ENCODE measurements around the gene PAPOLB.

PAPOLB gene

DNA sequence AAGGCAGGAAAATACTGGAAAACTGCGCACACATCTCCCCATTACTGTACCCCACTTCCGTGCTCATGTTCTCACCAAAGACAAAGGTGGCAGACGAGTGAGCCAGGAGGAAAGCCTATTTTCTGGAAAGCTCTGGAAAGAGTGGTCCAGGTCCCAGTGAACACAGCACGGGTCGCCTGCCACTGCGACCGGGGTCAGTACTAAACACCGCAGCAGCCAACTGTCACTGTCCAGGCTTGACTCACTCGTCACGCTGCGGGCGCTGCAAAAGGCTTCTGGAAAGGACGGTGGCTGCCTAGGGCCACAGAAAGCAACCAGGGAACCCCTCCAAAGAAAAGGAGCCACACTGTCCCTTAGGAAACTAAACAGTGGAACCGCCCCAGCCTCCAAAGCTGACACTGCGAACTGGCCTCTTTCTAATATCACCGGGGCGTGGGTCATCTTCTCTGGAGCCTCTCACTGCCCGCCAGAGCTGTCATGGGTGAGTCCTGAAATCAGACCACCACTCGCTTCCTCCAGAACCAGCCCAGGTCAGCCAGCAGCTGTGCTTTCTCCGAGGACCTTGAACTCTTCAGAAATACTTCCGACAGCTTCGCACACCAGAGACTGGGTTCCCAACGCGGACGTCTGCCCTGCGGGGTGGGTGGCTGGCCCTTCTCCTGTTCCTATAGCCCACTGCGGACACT lies 17.7 kb upstream of the PAPOLB start (continued):
- TF ChIP-seq CSRNP3 (CRISPR knock-in tag; IDR thresholded peaks at IDR 0.05): no peak
- no peak for TF ChIP-seq ISL1 (CRISPR knock-in tag; IDR thresholded peaks at IDR 0.05)
- TF ChIP-seq CREB5 (CRISPR knock-in tag; IDR thresholded peaks at IDR 0.05; ENCODE audit: low read depth): no peak

- ATAC-seq: no peak
These were observed 16.8 kb upstream of the PAPOLB start for GRCh38 chr7:4878336-4879335.

DNA sequence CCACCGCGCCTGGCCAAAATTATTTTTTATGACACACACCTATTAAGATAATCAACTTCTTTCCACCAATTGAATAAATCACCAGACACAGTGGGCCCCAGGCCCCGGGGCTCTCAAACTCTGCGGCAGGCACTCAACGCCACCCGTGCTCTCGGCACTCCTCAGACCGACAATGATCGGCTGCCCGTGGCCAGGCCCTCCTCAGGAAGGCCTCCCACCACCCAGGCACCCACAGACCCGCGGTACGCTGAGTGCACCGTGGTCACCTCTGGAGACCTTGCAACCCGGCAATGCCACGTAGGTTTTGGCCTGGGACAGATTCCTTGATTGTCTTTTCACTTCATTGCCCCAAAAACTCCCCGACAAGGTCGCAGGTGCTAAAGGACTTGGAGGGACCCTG lies 14.8 kb upstream of the PAPOLB start:
- no peak for ATAC-seq
- no peak for TF ChIP-seq SNAI2 (CRISPR knock-in tag; IDR thresholded peaks at IDR 0.05)
- TF ChIP-seq TCF4 (CRISPR knock-in tag; IDR thresholded peaks at IDR 0.05; ENCODE audit: borderline replicate concordance): no peak
- TF ChIP-seq CSRNP3 (CRISPR knock-in tag; IDR thresholded peaks at IDR 0.05): no peak

More at GRCh38 chr7:4878336-4879335, 16.8 kb upstream of the PAPOLB start:
- TF ChIP-seq TCF4 (CRISPR knock-in tag; IDR thresholded peaks at IDR 0.05; ENCODE audit: borderline replicate concordance) (no peak), BACH2 (CRISPR knock-in tag; IDR thresholded peaks at IDR 0.05; ENCODE audit: borderline replicate concordance) (no peak), ZFP30 (CRISPR knock-in tag; IDR thresholded peaks at IDR 0.05) (no peak)

GRCh38 chr7:4875391-4875790 lies 13.6 kb upstream of the PAPOLB start:
- ATAC-seq: no peak
- TF ChIP-seq TCF4 (CRISPR knock-in tag; IDR thresholded peaks at IDR 0.05; ENCODE audit: borderline replicate concordance) (no peak), TOX (CRISPR knock-in tag; IDR thresholded peaks at IDR 0.05; ENCODE audit: borderline replicate concordance) (no peak), SNAI2 (CRISPR knock-in tag; IDR thresholded peaks at IDR 0.05) (no peak), OSR1 (CRISPR knock-in tag; IDR thresholded peaks at IDR 0.05) (no peak), RARB (CRISPR knock-in tag; IDR thresholded peaks at IDR 0.05) (no peak), GLIS3 (CRISPR knock-in tag; IDR thresholded peaks at IDR 0.05) (no peak), BACH2 (CRISPR knock-in tag; IDR thresholded peaks at IDR 0.05; ENCODE audit: borderline replicate concordance) (no peak), PPARA (CRISPR knock-in tag; IDR thresholded peaks at IDR 0.05; ENCODE audit: borderline replicate concordance) (no peak), ZFP30 (CRISPR knock-in tag; IDR thresholded peaks at IDR 0.05) (no peak), ZFP3 (CRISPR knock-in tag; IDR thresholded peaks at IDR 0.05) (no peak)
- TF ChIP-seq, protein P1, sequence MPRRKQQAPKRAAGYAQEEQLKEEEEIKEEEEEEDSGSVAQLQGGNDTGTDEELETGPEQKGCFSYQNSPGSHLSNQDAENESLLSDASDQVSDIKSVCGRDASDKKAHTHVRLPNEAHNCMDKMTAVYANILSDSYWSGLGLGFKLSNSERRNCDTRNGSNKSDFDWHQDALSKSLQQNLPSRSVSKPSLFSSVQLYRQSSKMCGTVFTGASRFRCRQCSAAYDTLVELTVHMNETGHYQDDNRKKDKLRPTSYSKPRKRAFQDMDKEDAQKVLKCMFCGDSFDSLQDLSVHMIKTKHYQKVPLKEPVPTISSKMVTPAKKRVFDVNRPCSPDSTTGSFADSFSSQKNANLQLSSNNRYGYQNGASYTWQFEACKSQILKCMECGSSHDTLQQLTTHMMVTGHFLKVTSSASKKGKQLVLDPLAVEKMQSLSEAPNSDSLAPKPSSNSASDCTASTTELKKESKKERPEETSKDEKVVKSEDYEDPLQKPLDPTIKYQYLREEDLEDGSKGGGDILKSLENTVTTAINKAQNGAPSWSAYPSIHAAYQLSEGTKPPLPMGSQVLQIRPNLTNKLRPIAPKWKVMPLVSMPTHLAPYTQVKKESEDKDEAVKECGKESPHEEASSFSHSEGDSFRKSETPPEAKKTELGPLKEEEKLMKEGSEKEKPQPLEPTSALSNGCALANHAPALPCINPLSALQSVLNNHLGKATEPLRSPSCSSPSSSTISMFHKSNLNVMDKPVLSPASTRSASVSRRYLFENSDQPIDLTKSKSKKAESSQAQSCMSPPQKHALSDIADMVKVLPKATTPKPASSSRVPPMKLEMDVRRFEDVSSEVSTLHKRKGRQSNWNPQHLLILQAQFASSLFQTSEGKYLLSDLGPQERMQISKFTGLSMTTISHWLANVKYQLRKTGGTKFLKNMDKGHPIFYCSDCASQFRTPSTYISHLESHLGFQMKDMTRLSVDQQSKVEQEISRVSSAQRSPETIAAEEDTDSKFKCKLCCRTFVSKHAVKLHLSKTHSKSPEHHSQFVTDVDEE (CRISPR knock-in tag; IDR thresholded peaks at IDR 0.05): no peak

DNA sequence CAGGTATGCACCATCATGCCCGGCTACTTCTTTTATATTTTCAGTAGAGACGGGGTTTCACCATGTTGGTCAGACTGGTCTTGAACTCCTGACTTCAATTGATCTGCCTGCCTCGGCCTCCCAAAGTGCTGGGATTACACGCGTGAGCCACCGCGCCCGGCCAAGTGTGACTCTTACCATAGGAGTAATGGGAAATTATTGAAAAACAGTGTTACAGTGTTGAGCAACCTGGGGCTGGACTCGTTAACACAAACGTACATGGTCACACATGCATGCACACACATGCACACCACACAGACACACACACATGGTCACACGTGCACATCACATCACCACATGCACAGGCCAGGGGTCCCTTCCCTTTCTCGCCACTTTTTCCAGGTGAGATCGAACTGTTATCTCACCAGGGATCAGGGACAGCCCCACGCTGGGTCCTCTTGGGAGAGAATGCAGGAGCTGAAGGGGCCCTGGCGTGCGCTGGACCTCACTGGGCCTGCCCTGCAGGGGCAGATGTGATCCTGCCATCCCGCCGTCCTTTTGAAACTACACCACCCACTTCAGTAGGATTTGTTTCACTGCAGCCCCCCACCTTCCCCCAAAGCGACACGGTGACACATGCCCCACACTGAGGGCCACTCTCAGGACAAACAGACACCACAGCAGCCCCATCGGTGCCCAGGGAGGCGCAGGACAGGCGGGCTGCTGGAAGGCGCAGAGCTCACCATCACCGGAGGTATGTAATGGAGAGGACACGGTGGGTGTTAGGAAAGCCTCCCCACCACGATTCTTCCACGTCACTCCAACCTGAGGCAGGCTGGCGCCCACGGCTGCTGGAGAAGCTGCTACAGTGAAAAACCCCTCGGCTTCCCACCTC lies 11.5 kb upstream of the PAPOLB start:
- no peak; the same call in 2 of the 3 replicates for ATAC-seq
- TF ChIP-seq PPARA (CRISPR knock-in tag; IDR thresholded peaks at IDR 0.05; ENCODE audit: borderline replicate concordance): no peak
- TF ChIP-seq ARNTL (CRISPR knock-in tag; IDR thresholded peaks at IDR 0.05; ENCODE audit: borderline replicate concordance, low read depth): no peak
- TF ChIP-seq, protein P1 (CRISPR knock-in tag; IDR thresholded peaks at IDR 0.05): no peak
- TF ChIP-seq CREB5 (CRISPR knock-in tag; IDR thresholded peaks at IDR 0.05; ENCODE audit: low read depth): no peak
- no peak for TF ChIP-seq ZNF565 (CRISPR knock-in tag; conservative IDR thresholded peaks at IDR 0.05; ENCODE audit: low read depth)
- TF ChIP-seq CSDC2 (CRISPR knock-in tag; IDR thresholded peaks at IDR 0.05): no peak
- TF ChIP-seq ISL1 (CRISPR knock-in tag; IDR thresholded peaks at IDR 0.05): no peak
- TF ChIP-seq TOX (CRISPR knock-in tag; IDR thresholded peaks at IDR 0.05; ENCODE audit: borderline replicate concordance): no peak
- TF ChIP-seq BACH2 (CRISPR knock-in tag; IDR thresholded peaks at IDR 0.05; ENCODE audit: borderline replicate concordance): no peak
- no peak for TF ChIP-seq TCF4 (CRISPR knock-in tag; IDR thresholded peaks at IDR 0.05; ENCODE audit: borderline replicate concordance)

Data from SK-N-SH treated with all-trans-retinoic acid at 6 μM for 48 hours (cell line).